HepG2 (cell line): ENCODE data around the gene C1orf216. TPM values are rescaled to one million over a fixed set of nuclear protein-coding genes. Genes with fewer than 3 reads are reported as not detected.

ENCODE experiments used
- ATAC-seq: fragments of 200-7000 bp; cut with Tn5 transposase; 3 replicates; pipeline ENCODE4 v1.9.1; 2020; ENCODE audit warnings: mild to moderate bottlenecking, moderate library complexity
- BruUV-seq: library from RNA; stranded (reverse); fragments of 400-500 nt; replicated peaks from 2 replicates; lab custom pipeline; 2021; lab: Mats Ljungman, UMichigan
- CTCF ChIA-PET: fragments of 300-600 bp; formaldehyde crosslinking; extraction: SDS; loops from one replicate; lab custom pipeline; 2021; ENCODE audit warnings: low total read pairs, inconsistent platforms, low intra/inter-chr PET ratio; lab: Yijun Ruan, JAX
- POLR2A ChIA-PET: fragments of 350-600 bp; sonication (Branson Sonifier 250); formaldehyde crosslinking; loops from one replicate; lab custom pipeline; 2020; ENCODE audit warnings: antibody characterized with exemption, inconsistent platforms; lab: Yijun Ruan, JAX
- DNase-seq: peaks from one replicate; pipeline ENCODE4 v3.0.0-alpha.2; 2015; ENCODE audit warnings: low spot score
- FAIRE-seq: peaks from 3 replicates; lab custom pipeline; 2011; peaks lifted over from hg19 to GRCh38; lab: Jason Lieb, UNC
- H2AFZ ChIP-seq: one replicate; pipeline ENCODE4 v1.6.1; 2011; ENCODE audit warnings: low read length, inconsistent platforms
- H3K27ac ChIP-seq: fragments of 300-600 bp; 3 replicates; pipeline ENCODE4 v1.8.0; 2011; ENCODE audit warnings: mixed run types, mild to moderate bottlenecking, mixed read lengths, low read length, inconsistent platforms; ENCODE audit not compliant: insufficient read depth; ENCODE audit errors: extremely low read length
- H3K27me3 ChIP-seq, 2 experiments: fragments of 200-600 bp in 1 of 2; 2 replicates in 1 of 2; 3 replicates in 1 of 2; pipeline versions ENCODE4 v1.6.0 to v1.8.0; 2011; ENCODE audit warnings: low read length in 2 of 2, mild to moderate bottlenecking in 2 of 2, moderate library complexity in 2 of 2, inconsistent platforms in 1 of 2; ENCODE audit not compliant: insufficient read depth in 2 of 2, control insufficient read depth in 1 of 2
- H3K36me3 ChIP-seq, 2 experiments: fragments of 200-600 bp in 1 of 2; replicated peaks in 1 of 2; 2 replicates in 1 of 2; 3 replicates in 1 of 2; pipeline versions ENCODE4 v1.5.1 to v1.8.0; 2011; ENCODE audit warnings: low read length in 2 of 2, inconsistent platforms in 1 of 2; ENCODE audit not compliant: insufficient read depth in 2 of 2, control insufficient read depth in 1 of 2
- H3K4me1 ChIP-seq: 2 replicates; pipeline ENCODE4 v1.5.1; 2012; ENCODE audit warnings: low read length, inconsistent platforms; ENCODE audit not compliant: insufficient read depth
- H3K4me2 ChIP-seq: 2 replicates; pipeline ENCODE4 v1.6.0; 2011; ENCODE audit warnings: low read depth, low read length, inconsistent platforms
- H3K4me3 ChIP-seq, 3 experiments: fragments of 200-600 bp in 1 of 3; sonication (generic), shearing (Covaris generic) in 1 of 3; replicated peaks in 1 of 3; 2 replicates each; pipeline ENCODE4 v1.5.1; 2011 to 2016; ENCODE audit warnings: low read length in 3 of 3, inconsistent platforms in 2 of 3, low read depth in 2 of 3, mild to moderate bottlenecking in 2 of 3, control low read depth in 1 of 3, mixed read lengths in 1 of 3; ENCODE audit not compliant: insufficient read depth in 1 of 3
- H3K79me2 ChIP-seq: one replicate; pipeline ENCODE4 v1.6.1; 2011; ENCODE audit warnings: low read length, inconsistent platforms; ENCODE audit not compliant: insufficient read depth
- H3K9ac ChIP-seq: 2 replicates; pipeline ENCODE4 v1.6.0; 2011; ENCODE audit warnings: mild to moderate bottlenecking, low read depth, low read length, inconsistent platforms; ENCODE audit not compliant: insufficient read depth
- H3K9me3 ChIP-seq: 2 replicates; pipeline ENCODE4 v1.5.1; 2012; ENCODE audit warnings: mild to moderate bottlenecking, low read length
- H4K20me1 ChIP-seq: 2 replicates; pipeline ENCODE4 v1.6.0; 2011; ENCODE audit warnings: inconsistent platforms, mild to moderate bottlenecking, low read length, moderate library complexity; ENCODE audit not compliant: insufficient read depth
- DBP ChIP-seq: sonication (generic); formaldehyde crosslinking; IDR thresholded peaks from 2 replicates; pipeline ENCODE4 v1.4.0; 2020; ENCODE audit warnings: missing genetic modification reagents; ENCODE audit errors: not compliant biosample characterization
- FOXP1 ChIP-seq, 2 experiments: fragments of 450-650 bp in 1 of 2; IDR thresholded peaks; 2 replicates each; pipeline ENCODE4 v1.6.1; 2017 to 2018; ENCODE audit warnings: antibody characterized with exemption in 1 of 2
- PRMT3 ChIP-seq: sonication (generic); formaldehyde crosslinking; IDR thresholded peaks from 2 replicates; pipeline ENCODE4 v1.8.1; 2022; ENCODE audit warnings: low read depth, mild to moderate bottlenecking, moderate library complexity, missing genetic modification reagents, borderline replicate concordance
- THRA ChIP-seq: sonication (generic); formaldehyde crosslinking; IDR thresholded peaks from 2 replicates; pipeline ENCODE4 v1.4.0; 2020; ENCODE audit warnings: missing genetic modification reagents, borderline replicate concordance
- ZNF34 ChIP-seq: sonication (generic); formaldehyde crosslinking; IDR thresholded peaks from 2 replicates; pipeline ENCODE4 v1.4.0; 2020; ENCODE audit warnings: mild to moderate bottlenecking, missing genetic modification reagents, borderline replicate concordance
- ZSCAN25 ChIP-seq: sonication (generic); formaldehyde crosslinking; IDR thresholded peaks from 2 replicates; pipeline ENCODE4 v1.8.0; 2022; ENCODE audit warnings: mild to moderate bottlenecking, missing genetic modification reagents
- WGBS: methylation state at CpG from one replicate; pipeline ENCODE4 v1.1.6; 2017; ENCODE audit warnings: low lambda C conversion rate; 5-methylcytosine and 5-hydroxymethylcytosine counted together
- in situ Hi-C: cut with HindIII; loops from 2 replicates; pipeline ENCODE4 v1.10.0; 2017; ENCODE audit warnings: low pct_unique_long_range_greater_than_20kb; ENCODE audit not compliant: extremely low pct_ligation_motif_present
- intact Hi-C: fragments of 100-400 bp; cut with micrococcal nuclease; formaldehyde crosslinking; loops from one replicate; pipeline ENCODE4 v1.10.0; 2022; ENCODE audit not compliant: unreplicated experiment
- polyA plus RNA-seq, 8 experiments: library from polyadenylated mRNA; depleted of rRNA in 3 of 8; stranded (reverse) in 7 of 8; unstranded in 1 of 8; fragments of >200 nt; fragmentation: Illumina TruSeq in 4 of 8; extraction: Trizol in 4 of 8; gene quantifications; 2 replicates each; pipeline versions ENCODE4 v1.2.1 to v1.2.3, GENCODE V29; 2011 to 2016; ENCODE audit warnings: low read depth in 4 of 8, missing spikeins in 1 of 8, mixed read lengths in 1 of 8; ENCODE audit not compliant: insufficient read depth in 1 of 8
- total RNA-seq, 5 experiments: library from RNA; depleted of rRNA; stranded (reverse); fragments of >200 nt; fragmentation: Illumina TruSeq; extraction: Trizol; gene quantifications; 2 replicates each; pipeline ENCODE4 v1.2.3, GENCODE V29; 2016; ENCODE audit warnings: low read depth in 1 of 5
- TF ChIP-seq, protein P1 (sequence below): sonication (generic); formaldehyde crosslinking; IDR thresholded peaks from 2 replicates; pipeline ENCODE4 v1.9.0; 2021; ENCODE audit warnings: missing genetic modification reagents, borderline replicate concordance

The C1orf216 gene
- total and polyA plus RNA-seq, 2 of the 13 experiments (the other 11 are each of a cell fraction or from before 2014, with no cell fraction given): 0.48 to 1.1 TPM

GRCh38 chr1:35764283-35764682, 45.6 kb upstream of the C1orf216 start:
- no TSS peak for BruUV-seq
- ATAC-seq: no peak
- in situ Hi-C loops: no loop called here
- 95% methylated on average over 3 of the region's 3 CpGs for WGBS
- Histone ChIP-seq H4K20me1 (no peaks in the 10 kb centered on the region), H3K4me2 (no peak overlapping the region), H3K27me3 (no peaks in the 10 kb centered on the region), H3K27ac (no peak overlapping the region), H3K79me2 (peaks cover 12% of the 10 kb centered on the region), H2AFZ (no peak overlapping the region), H3K9me3 (no peaks in the 10 kb centered on the region), H3K36me3 (peaks cover 2 to 34% of the 10 kb centered on the region in 2 experiments; a peak in 4 of 5 replicates), H3K4me1 (peaks cover 6% of the 10 kb centered on the region; the same call in 1 of the 2 replicates), H3K9ac (no peak overlapping the region), H3K4me3 (no peak overlapping the region)
- intact Hi-C loops: no loop called here
- no peak for DNase-seq
- TF ChIP-seq THRA (CRISPR knock-in tag): no peak
- no peak for TF ChIP-seq DBP (CRISPR knock-in tag)
- no peak for TF ChIP-seq PRMT3 (CRISPR knock-in tag)
- TF ChIP-seq FOXP1 (IDR thresholded peaks at IDR 0.05): no peak
- no peak for TF ChIP-seq FOXP1 (CRISPR knock-in tag; IDR thresholded peaks at IDR 0.05)
- TF ChIP-seq ZSCAN25 (CRISPR knock-in tag): no peak
- no peak for TF ChIP-seq ZNF34 (CRISPR knock-in tag)
- TF ChIP-seq, protein P1, sequence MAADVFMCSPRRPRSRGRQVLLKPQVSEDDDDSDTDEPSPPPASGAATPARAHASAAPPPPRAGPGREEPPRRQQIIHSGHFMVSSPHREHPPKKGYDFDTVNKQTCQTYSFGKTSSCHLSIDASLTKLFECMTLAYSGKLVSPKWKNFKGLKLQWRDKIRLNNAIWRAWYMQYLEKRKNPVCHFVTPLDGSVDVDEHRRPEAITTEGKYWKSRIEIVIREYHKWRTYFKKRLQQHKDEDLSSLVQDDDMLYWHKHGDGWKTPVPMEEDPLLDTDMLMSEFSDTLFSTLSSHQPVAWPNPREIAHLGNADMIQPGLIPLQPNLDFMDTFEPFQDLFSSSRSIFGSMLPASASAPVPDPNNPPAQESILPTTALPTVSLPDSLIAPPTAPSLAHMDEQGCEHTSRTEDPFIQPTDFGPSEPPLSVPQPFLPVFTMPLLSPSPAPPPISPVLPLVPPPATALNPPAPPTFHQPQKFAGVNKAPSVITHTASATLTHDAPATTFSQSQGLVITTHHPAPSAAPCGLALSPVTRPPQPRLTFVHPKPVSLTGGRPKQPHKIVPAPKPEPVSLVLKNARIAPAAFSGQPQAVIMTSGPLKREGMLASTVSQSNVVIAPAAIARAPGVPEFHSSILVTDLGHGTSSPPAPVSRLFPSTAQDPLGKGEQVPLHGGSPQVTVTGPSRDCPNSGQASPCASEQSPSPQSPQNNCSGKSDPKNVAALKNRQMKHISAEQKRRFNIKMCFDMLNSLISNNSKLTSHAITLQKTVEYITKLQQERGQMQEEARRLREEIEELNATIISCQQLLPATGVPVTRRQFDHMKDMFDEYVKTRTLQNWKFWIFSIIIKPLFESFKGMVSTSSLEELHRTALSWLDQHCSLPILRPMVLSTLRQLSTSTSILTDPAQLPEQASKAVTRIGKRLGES: no peak
- POLR2A ChIA-PET: no interaction called here
- no peak for FAIRE-seq
- CTCF ChIA-PET: no interaction called here
